NOMO-1 treated with DMSO at 0.1 percent for 48 hours (cell line): ENCODE results near the gene CCL28.
"Not testable (repeated sequence)": the region's sequence is repeated elsewhere in the genome, so short reads cannot be mapped to it uniquely, and the experiment has no call there.

ENCODE experiments used
- DNase-seq: peaks from one replicate; lab custom pipeline; 2025; ENCODE audit not compliant: unreplicated experiment; lab: John Stamatoyannopoulos, UW

The CCL28 gene, protein sequence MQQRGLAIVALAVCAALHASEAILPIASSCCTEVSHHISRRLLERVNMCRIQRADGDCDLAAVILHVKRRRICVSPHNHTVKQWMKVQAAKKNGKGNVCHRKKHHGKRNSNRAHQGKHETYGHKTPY

GRCh38 chr5:43412156-43412555 is at the start of gene CCL28:
Gene CCL28, minus strand, starts transcription at chr5:43412391. Its CDS starts 75 bp downstream, at chr5:43412316.
- no peak for DNase-seq

DNA sequence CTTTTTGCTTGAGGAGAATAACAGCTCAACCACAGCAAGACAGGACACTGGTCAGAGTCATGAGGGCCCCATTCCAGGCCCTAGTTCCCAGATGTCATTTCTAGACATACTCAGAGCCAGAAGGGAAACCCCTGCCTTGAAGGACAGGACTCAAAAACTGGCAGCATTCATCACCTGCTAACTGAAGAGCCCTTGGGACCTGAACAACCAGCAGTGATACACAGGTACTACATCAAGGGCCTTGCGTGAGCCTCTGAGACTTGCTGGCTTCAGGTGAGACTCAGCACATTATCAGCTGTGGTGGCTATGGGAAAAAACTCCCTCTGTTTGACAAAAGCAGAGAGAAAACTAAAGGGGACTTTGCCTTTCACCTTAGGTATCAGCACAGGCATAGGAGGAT is 48.9 kb upstream of the CCL28 start:
- DNase-seq, result no peak

- no peak for DNase-seq
These were observed 44.4 kb upstream of the CCL28 start for GRCh38 chr5:43456556-43456955.

DNA sequence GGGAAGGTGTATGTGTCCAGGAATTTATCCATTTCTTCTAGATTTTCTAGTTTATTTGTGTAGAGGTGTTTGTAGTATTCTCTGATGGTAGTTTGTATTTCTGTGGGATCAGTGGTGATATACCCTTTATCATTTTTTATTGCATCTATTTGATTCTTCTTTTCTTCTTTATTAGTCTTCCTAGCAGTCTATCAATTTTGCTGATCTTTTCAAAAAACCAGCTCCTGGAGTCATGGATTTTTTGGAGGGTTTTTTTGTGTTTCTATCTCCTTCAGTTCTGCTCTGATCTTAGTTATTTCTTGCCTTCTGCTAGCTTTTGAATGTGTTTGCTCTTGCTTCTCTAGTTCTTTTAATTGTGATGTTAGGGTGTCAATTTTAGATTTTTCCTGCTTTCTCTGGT is 29.4 kb upstream of the CCL28 start:
- DNase-seq, result not testable (repeated sequence)

GRCh38 chr5:43437062-43437660 is 25.0 kb upstream of the CCL28 start:
- no peak for DNase-seq

- no peak for DNase-seq
These were observed 21.2 kb upstream of the CCL28 start for GRCh38 chr5:43433382-43433781.

DNA sequence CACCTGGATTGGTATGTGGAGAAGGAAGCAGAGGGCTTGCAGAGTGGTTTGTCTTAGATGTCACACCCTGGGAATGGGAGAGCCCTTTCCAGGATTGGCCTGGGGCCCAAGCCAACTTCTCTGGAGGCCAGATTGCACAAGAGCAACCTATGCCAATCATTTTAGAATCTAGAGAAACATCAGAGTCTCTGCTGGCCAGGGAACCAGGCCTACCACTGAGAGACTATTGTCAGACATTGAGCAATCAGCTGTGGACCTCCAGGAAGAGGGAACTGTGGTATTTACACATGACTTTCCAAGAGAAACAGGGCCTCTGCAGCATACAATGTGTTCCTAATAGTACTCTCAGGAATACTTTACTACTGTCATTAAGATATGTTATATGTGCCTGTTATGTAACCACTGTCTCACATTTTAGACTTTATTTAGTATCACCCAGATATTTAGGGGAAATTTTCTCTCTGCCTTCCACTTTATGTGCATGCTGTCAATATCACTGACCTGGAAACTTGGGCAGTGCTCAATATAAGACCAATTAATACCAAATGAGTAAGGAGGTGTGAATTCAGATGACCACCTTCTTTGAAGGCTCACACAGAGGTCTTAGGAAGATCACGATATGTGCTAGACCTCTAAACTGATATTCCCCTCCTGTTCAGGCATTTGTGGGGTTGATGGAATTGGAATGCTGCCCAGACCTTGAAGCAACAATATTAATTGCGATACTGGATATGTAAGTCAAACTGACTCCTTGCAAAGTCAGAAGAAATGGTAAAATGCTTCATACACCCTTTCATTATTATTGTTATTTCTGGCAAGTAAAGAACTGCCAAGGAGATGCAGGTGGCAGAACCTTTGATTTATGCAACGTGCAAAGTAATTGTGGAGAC is 20.5 kb upstream of the CCL28 start:
- peak; percentile 37 for DNase-seq

DNA sequence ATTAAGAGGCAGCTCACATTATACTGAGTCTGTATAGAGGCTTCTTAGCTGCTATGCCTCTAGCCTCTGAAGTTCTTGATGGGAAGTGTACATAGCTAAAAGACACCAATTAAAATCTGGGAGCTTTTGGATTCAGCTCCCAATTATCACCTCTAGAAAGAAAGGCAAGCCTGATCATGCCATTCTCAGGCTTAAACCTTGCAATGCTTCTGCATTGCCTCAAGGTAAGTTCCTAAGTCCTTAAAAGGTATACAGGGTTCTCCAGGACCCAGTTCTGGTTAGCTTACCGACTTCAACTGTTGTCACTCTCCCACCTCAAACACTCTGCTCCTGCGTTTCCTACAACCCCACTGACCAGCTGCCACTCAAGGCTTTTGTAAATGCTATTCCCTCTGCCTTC is 17.5 kb upstream of the CCL28 start:
- no peak for DNase-seq

DNA sequence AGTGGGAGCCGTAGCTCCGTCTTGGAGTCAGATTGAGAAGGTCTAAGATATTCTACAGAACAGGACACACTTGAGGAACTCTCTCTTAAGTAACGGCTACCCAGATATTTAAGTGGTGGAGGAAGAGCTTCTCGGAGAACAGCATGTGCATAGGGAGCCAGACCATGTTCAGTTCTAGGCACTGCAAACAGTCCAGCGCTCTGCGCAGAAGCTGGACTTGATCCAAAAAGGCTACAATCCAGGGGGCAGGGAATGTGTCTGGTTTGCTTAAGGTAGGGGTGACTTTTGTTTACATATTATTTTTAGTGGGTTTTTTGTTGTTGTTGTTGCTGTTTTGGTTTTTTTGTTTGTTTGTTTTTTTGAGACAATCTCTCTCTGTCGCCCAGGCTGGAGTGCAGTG is 16.8 kb upstream of the CCL28 start:
- no peak for DNase-seq

DNA sequence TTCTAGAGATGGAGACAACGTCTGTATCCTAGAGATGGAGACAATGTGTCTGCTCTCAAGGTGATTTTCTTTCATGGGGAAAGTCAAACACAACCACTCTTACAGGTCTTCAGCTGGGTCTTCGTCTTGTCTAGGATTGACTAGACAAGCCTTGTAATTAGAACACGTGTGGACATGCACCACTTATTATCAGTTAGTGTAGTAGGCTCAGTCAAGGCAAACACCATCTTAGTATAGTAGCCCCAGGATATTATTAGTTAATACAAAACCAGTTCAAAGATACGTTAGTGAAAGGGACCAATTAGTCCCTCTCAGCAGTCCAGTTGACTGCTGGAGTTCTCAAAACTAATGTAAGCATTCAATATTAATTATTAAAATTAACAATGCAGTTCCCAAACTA is 15.1 kb upstream of the CCL28 start:
- no peak for DNase-seq

- DNase-seq, result no peak
These were observed 13.8 kb upstream of the CCL28 start for GRCh38 chr5:43425983-43426382.

GRCh38 chr5:43423086-43423485 is 10.9 kb upstream of the CCL28 start:
- DNase-seq, result not testable (repeated sequence)

DNA sequence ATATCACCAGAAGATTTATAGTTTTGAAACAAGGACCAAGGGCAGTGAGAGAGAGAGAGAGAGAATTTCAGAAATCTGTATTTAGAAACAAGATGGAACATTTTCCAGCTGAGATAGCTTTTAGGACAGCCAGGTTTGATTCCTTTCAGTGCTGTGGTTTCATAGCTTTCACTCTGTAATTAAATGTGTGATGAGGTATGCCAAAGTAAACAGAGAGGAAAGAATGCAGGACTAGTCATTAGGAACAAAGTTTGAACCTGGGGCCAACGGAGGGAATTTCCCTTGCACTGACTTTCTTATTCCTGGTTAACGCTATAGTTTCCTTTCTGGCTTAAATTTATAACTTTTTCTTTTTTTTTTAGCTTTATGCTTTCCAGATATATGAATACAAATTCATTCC is 10.0 kb upstream of the CCL28 start:
- DNase-seq, result no peak

DNA sequence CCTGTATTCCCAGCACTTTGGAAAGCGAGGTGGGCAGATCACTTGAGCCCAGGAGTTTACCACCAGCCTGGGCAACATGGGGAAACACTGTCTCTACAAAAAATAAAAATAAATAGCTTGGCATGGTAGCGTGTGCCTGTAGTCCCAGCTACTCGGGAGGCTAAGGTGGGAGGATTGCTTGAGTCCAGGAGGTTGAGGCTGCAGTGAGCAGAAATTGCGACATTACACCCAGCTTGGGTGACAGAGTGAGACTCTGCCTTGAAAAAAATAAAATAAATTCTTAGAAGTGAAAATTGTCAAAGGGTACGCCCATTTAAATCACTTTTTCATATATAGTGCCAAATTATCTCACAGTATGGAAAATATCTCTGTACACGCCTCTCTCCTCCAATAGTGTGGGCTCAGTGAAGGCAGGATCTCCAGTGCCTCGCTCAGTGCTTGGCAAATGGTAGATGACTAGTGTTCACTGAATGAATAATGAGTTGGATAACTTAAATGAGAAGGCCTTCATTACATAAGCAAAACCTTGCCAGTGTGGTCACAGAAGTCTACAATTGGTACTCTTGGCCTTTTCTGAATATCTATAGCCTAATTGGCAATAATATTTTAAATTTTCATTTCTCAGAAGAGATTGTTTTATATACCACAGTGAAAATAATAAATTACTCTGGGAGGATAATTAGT is 9.4 kb upstream of the CCL28 start:
- no peak for DNase-seq

- DNase-seq, result no peak
These were observed 8.1 kb upstream of the CCL28 start for GRCh38 chr5:43420241-43420640.

- DNase-seq, result no peak
These were observed 6.4 kb upstream of the CCL28 start for GRCh38 chr5:43418561-43418960.

DNA sequence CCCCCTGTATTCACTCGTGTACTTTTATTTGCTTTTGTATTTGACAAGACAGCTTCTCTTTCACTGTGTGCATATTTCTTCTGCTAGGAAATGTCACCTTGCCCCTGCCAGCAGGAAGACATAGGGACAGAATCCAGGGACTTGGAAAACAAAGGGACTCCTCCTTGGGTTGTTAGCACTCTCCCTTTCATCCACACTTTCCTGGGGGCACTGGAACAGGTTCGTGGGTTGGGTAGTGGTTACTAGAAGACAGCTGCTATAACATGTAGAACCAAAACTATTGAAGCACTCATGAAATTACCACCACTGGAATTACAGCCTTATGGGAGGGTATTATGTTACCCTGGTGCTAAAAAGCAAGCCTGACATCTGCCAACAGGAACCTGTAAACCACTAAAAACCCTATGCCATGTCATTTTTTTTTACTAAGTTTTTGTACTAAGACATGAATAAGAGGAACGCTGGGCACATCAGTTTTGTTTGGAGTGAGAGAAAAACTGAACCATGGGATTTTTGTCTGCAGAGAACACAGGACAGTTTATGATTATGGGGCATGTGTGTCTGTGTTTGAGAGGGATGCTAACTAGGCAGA is 4.7 kb upstream of the CCL28 start:
- no peak for DNase-seq

GRCh38 chr5:43415935-43416802 is 4.0 kb upstream of the CCL28 start:
- DNase-seq, result no peak

- DNase-seq, result no peak
These were observed 1.8 kb upstream of the CCL28 start for GRCh38 chr5:43413966-43414365.

DNA sequence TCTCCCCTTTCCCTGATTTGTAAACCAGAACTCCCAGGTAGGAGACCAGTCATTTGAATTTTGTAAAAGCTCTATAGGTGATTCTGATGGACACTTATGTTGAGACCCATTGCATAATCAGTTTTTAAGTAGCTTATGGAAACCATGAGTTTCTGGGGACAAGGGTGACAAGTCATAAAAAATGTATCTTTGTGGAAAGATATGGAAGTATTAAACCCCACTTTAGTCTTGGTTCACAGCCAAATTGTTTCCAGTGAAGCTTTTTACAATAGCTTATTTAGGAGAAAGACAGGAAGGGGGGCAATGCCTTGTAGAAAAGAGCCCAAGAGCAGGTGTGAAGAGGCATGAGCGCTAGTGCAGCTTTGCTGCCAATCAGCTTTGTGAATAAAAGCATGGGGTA is 453 bp upstream of the CCL28 start:
- no peak for DNase-seq
